IPS-18c (cell line): ENCODE data around the gene NSUN3.
"Not testable (repeated sequence)": the region's sequence is repeated elsewhere in the genome, so short reads cannot be mapped to it uniquely, and the experiment has no call there.

Experiments
- H3K4me3 ChIP-seq: 2 replicates; pipeline ENCODE4 v1.7.0; 2013; ENCODE audit warnings: low read depth, mild to moderate bottlenecking, low read length, moderate library complexity; ENCODE audit not compliant: insufficient read depth
- H3K9me3 ChIP-seq: one replicate; pipeline ENCODE4 v1.6.1; 2013; ENCODE audit warnings: mild to moderate bottlenecking, low read length, moderate library complexity; ENCODE audit not compliant: control insufficient read depth, insufficient read depth

The NSUN3 gene

GRCh38 chr3:94062513-94063404 lies at the start of gene NSUN3, which contains the start of gene DHFR2:
Gene NSUN3, plus strand, starts transcription at chr3:94063061. Its CDS starts 66 bp downstream, at chr3:94063127.
Gene DHFR2, minus strand, starts transcription at chr3:94062916. Its CDS starts 1,405 bp downstream, at chr3:94061511.
- Histone ChIP-seq H3K9me3 (no peaks in the 10 kb centered on the region), H3K4me3 (peak within 1 kb of the TSS; percentile 68)

- Histone ChIP-seq H3K9me3 (no peaks in the 10 kb centered on the region), H3K4me3 (no peak overlapping the region)
These were observed 47.8 kb upstream of the NSUN3 start for GRCh38 chr3:94015025-94015424.

GRCh38 chr3:94019659-94020058 lies 43.2 kb upstream of the NSUN3 start:
- no peak overlapping the region for H3K4me3 ChIP-seq
- no peaks in the 10 kb centered on the region for H3K9me3 ChIP-seq

GRCh38 chr3:94020293-94020692 lies 42.6 kb upstream of the NSUN3 start:
- no peaks in the 10 kb centered on the region for H3K9me3 ChIP-seq
- H3K4me3 ChIP-seq, result no peak overlapping the region

- Histone ChIP-seq H3K4me3 (no peak overlapping the region), H3K9me3 (no peaks in the 10 kb centered on the region)
These were observed 38.5 kb upstream of the NSUN3 start for GRCh38 chr3:94024385-94024784.

- Histone ChIP-seq H3K4me3 (no peak overlapping the region), H3K9me3 (no peaks in the 10 kb centered on the region)
These were observed 36.2 kb upstream of the NSUN3 start for GRCh38 chr3:94026623-94027022.

GRCh38 chr3:94028093-94028837 lies 34.6 kb upstream of the NSUN3 start, which contains the start of gene STX19:
Gene STX19, minus strand, starts transcription at chr3:94028597. Its CDS starts 13,328 bp downstream, at chr3:94015269.
- Histone ChIP-seq H3K9me3 (no peaks in the 10 kb centered on the region), H3K4me3 (no peak within 1 kb of the TSS)

- Histone ChIP-seq H3K9me3 (no peaks in the 10 kb centered on the region), H3K4me3 (no peak overlapping the region)
These were observed 25.9 kb upstream of the NSUN3 start for GRCh38 chr3:94036909-94037507.

GRCh38 chr3:94043285-94043684 lies 19.6 kb upstream of the NSUN3 start:
- H3K4me3 ChIP-seq, result no peak overlapping the region
- peaks cover 7% of the 10 kb centered on the region for H3K9me3 ChIP-seq

- not testable (repeated sequence) for H3K4me3 ChIP-seq
These were observed 18.5 kb upstream of the NSUN3 start for GRCh38 chr3:94044100-94044936.

GRCh38 chr3:94046533-94046932 lies 16.3 kb upstream of the NSUN3 start:
- no peak overlapping the region for H3K4me3 ChIP-seq
- H3K9me3 ChIP-seq, result peaks cover 7% of the 10 kb centered on the region

More at GRCh38 chr3:94044100-94044936, 18.5 kb upstream of the NSUN3 start:
- not testable (repeated sequence) for H3K9me3 ChIP-seq

- H3K9me3 ChIP-seq, result peaks cover 2% of the 10 kb centered on the region
- H3K4me3 ChIP-seq, result no peak overlapping the region
These were observed 13.6 kb upstream of the NSUN3 start for GRCh38 chr3:94049267-94049666.

GRCh38 chr3:94050546-94050945 lies 12.3 kb upstream of the NSUN3 start:
- no peaks in the 10 kb centered on the region for H3K9me3 ChIP-seq
- H3K4me3 ChIP-seq, result no peak overlapping the region

- H3K4me3 ChIP-seq, result no peak overlapping the region
- H3K9me3 ChIP-seq, result no peaks in the 10 kb centered on the region
These were observed 1.6 kb upstream of the NSUN3 start for GRCh38 chr3:94061297-94061696.

- H3K9me3 ChIP-seq, result no peaks in the 10 kb centered on the region
- H3K4me3 ChIP-seq, result peak overlapping the region; percentile 68
These were observed 747 bp downstream of the NSUN3 start for GRCh38 chr3:94063496-94064119.

GRCh38 chr3:94064243-94064860 lies 1.5 kb downstream of the NSUN3 start:
- Histone ChIP-seq H3K4me3 (no peak overlapping the region), H3K9me3 (no peaks in the 10 kb centered on the region)
